Measurements from ENCODE around the gene CACTIN. TPM values are rescaled to one million over a fixed set of nuclear protein-coding genes. Genes with fewer than 3 reads are reported as not detected.
A peak's percentile ranks its signal among the peaks of the same experiment; 100 is the strongest.

The CACTIN gene
- total RNA-seq, 1 donor from 2014 or later, result 12.5 TPM

DNA sequence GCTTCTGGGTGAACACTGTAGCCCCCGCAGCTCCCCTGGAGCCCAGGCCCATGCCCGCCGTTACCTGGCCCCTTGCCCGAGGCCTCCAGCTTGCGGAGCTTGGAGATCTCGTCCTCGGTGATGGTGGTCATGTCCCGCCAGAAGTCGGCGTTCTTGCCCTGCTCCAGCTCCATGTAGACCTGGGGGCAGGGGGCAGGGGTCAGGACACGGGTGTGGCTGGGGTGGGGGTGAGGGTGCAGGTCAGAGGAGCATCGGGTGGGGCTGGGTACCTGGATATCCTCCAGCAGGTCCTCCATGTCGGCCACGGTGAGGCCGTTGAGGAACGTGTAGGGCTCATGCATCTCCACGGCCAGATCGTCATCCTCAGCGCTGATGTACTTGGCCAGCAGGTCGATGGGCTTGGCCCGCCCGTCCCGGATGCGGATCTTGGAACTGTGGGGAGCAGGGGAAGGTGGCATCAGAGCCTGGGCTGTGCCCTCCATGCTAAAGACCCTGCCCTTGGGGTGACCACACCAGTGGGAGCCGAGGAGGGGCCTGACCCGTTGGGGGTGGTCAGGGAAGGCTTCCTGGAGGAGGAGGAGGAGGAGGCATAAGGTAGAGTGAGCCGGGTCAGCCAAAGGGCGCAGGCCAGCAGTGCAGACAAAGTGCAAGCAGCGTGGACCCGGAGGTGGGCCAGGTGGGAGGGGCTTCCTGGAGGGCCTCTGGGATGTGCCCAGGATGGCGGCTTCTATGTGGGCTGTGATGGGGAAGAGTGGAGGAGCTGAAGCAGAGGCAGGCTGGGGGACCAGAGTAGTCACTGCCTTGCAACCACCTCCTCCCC is 7.6 kb downstream of the CACTIN start:
- Histone ChIP-seq H3K9me3 (ENCODE audit: control insufficient read depth in 3 of 3, low read length in 3 of 3) (no peaks in the 10 kb centered on the region), H3K27me3 (ENCODE audit: control insufficient read depth in 3 of 3, insufficient read depth in 3 of 3, low read length in 3 of 3) (no peaks in the 10 kb centered on the region), H3K27ac (ENCODE audit: low read depth, low read length) (no peak overlapping the region), H3K9ac (ENCODE audit: low read depth in 1 of 3, low read length in 3 of 3) (no peak overlapping the region), H3K4me1 (ENCODE audit: control insufficient read depth in 3 of 3, insufficient read depth in 3 of 3, low read length in 3 of 3) (peaks cover 4 to 6% (median 5%) of the 10 kb centered on the region in 3 donors), H3K4me3 (ENCODE audit: low read length in 3 of 3) (no peak overlapping the region), H3K36me3 (ENCODE audit: control insufficient read depth in 3 of 3, insufficient read depth in 3 of 3, low read length in 3 of 3) (peaks cover 19 to 21% (median 20%) of the 10 kb centered on the region in 3 donors)

DNA sequence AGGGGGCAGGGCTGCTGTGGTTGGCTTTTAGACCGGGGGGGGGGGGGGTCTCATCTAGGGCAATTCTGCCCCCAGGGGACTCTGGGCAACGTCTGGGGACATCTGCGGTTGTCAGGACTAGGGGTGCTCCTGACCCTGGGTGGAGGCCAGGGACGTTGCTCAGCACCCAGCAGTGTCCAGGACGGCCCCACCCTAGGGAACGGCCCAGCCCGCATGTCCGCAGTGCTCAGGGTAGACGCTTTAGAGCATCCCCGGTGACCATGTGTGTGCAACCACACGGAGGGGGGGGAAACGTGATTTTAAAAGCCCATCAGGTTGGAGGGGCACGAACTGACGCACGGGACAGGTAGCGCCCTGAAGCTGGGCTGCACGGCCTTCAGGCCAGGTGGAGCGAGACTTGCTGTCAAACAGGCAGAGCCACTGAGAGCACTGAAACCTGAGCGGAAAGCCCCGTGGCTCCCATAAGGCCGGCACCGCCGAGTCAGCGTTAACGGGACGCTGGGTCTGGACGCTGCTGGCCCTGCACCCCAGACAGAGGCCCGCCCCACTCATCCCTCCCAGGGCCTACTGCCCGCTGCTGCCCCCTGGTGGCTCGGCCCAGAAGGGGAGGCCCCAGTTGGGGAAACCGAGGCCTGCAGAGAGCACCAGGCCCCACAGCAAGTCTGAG is 8.3 kb downstream of the CACTIN start:
- Histone ChIP-seq H3K36me3 (ENCODE audit: control insufficient read depth in 3 of 3, insufficient read depth in 3 of 3, low read length in 3 of 3) (peaks cover 18 to 25% (median 24%) of the 10 kb centered on the region in 3 donors), H3K4me3 (ENCODE audit: low read length in 3 of 3) (peak overlapping the region in 1 of 3 donors; percentile 52), H3K4me1 (ENCODE audit: control insufficient read depth in 3 of 3, insufficient read depth in 3 of 3, low read length in 3 of 3) (peaks cover 4 to 6% (median 5%) of the 10 kb centered on the region in 3 donors), H3K27me3 (ENCODE audit: control insufficient read depth in 3 of 3, insufficient read depth in 3 of 3, low read length in 3 of 3) (no peaks in the 10 kb centered on the region), H3K27ac (ENCODE audit: low read depth, low read length) (no peak overlapping the region), H3K9ac (ENCODE audit: low read depth in 1 of 3, low read length in 3 of 3) (peak overlapping the region in 1 of 3 donors; percentile 60), H3K9me3 (ENCODE audit: control insufficient read depth in 3 of 3, low read length in 3 of 3) (no peaks in the 10 kb centered on the region)

DNA sequence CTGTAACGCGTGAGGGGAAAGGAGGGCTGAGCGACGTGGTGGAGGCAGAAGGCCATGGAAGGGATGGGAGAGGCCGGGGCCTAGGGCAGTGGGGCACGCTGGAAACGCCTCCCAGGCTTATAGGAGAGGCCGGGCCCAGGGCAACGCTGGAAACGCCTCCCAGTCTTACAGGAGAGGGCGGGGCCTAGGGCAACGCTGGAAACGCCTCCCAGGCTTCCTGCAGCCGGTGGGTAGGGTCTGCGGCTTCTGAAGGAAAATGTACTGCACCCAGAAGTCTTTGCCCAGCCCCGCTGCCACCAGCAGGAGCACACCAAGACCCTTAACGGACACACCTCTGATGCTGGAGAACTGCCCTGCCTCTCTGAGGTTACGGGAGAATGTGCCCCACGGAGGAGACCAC is 9.1 kb downstream of the CACTIN start:
- peaks cover 4 to 6% (median 5%) of the 10 kb centered on the region in 3 donors for H3K4me1 ChIP-seq (ENCODE audit: control insufficient read depth in 3 of 3, insufficient read depth in 3 of 3, low read length in 3 of 3)
- peaks cover 16 to 25% (median 23%) of the 10 kb centered on the region in 3 donors for H3K36me3 ChIP-seq (ENCODE audit: control insufficient read depth in 3 of 3, insufficient read depth in 3 of 3, low read length in 3 of 3)
- H3K9me3 ChIP-seq (ENCODE audit: control insufficient read depth in 3 of 3, low read length in 3 of 3), result no peaks in the 10 kb centered on the region
- H3K9ac ChIP-seq (ENCODE audit: low read depth in 1 of 3, low read length in 3 of 3), result peak overlapping the region in 1 of 3 donors; percentile 25
- no peaks in the 10 kb centered on the region for H3K27me3 ChIP-seq (ENCODE audit: control insufficient read depth in 3 of 3, insufficient read depth in 3 of 3, low read length in 3 of 3)
- no peak overlapping the region for H3K27ac ChIP-seq (ENCODE audit: low read depth, low read length)
- peak overlapping the region in 1 of 3 donors; percentile 48 for H3K4me3 ChIP-seq (ENCODE audit: low read length in 3 of 3)

DNA sequence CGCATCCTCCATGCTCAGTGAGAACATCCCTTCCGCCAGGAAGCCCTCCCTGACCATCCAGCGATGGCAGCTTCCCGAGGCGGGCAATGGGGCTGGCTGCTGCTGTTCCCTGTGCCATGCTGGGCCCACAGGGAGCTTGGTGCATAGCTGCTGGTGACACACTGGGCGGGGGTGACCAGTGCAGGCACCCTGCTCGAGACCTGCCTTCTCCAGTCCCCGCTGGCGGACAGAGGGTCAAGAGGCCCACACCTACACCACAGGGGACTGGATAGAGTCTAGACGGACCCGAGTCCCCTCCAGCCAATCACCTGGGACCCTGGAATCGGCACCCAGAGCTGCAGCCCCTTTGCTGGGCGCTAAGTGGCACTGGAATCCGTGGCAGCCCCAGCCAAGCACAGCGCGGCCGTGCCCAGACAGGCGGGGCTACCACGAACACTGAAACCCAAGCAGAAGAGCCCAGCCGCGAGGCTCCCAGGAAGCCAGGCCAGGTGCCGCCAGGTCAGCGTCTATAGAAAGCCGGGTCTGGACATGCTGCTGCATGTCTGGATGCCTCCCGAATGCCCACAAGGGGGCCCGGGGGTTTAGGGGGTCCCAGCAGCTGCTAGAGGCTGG is 11.0 kb downstream of the CACTIN start:
- peaks cover 22 to 35% (median 29%) of the 10 kb centered on the region in 3 donors for H3K36me3 ChIP-seq (ENCODE audit: control insufficient read depth in 3 of 3, insufficient read depth in 3 of 3, low read length in 3 of 3)
- H3K4me3 ChIP-seq (ENCODE audit: low read length in 3 of 3), result no peak overlapping the region
- H3K4me1 ChIP-seq (ENCODE audit: control insufficient read depth in 3 of 3, insufficient read depth in 3 of 3, low read length in 3 of 3), result peaks cover 4 to 6% (median 5%) of the 10 kb centered on the region in 3 donors
- H3K9ac ChIP-seq (ENCODE audit: low read depth in 1 of 3, low read length in 3 of 3), result no peak overlapping the region
- no peaks in the 10 kb centered on the region for H3K27me3 ChIP-seq (ENCODE audit: control insufficient read depth in 3 of 3, insufficient read depth in 3 of 3, low read length in 3 of 3)
- no peaks in the 10 kb centered on the region for H3K9me3 ChIP-seq (ENCODE audit: control insufficient read depth in 3 of 3, low read length in 3 of 3)
- H3K27ac ChIP-seq (ENCODE audit: low read depth, low read length), result no peak overlapping the region

DNA sequence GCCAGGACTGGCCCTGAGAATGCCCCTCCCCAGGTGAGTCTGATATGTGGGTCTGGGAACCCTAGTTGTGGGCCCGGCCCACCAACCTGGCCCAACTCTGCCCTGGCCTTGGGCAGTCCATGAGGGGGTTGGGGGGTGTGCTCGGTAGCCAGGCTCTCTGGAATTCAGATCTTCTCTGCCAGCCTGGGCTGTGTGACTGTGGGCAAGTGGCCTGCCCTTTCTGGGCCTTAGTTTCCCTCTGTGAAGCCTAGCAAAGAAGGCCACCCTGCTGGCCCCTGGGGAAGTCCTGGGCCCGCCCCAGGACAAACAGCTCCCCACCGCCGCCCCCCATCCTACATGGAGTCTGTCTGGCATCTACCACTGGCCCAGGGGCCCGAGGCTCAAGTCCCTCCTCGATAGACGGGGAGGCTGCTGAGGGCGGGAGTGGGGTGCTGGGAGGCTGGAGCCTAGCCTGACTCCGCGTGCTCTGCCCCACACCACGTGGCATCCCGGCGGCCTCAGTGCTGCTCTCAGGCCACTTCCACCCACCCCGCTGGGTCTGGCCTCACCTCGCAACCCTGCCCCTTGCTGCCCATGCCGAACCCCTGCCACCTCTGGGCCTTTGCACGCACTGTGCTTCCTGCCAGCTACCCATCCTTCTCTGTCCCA is 11.6 kb downstream of the CACTIN start:
- H3K4me1 ChIP-seq (ENCODE audit: control insufficient read depth in 3 of 3, insufficient read depth in 3 of 3, low read length in 3 of 3), result peaks cover 4 to 10% (median 5%) of the 10 kb centered on the region in 3 donors
- H3K9ac ChIP-seq (ENCODE audit: low read depth in 1 of 3, low read length in 3 of 3), result no peak overlapping the region
- H3K36me3 ChIP-seq (ENCODE audit: control insufficient read depth in 3 of 3, insufficient read depth in 3 of 3, low read length in 3 of 3), result peaks cover 18 to 35% (median 29%) of the 10 kb centered on the region in 3 donors
- no peaks in the 10 kb centered on the region for H3K9me3 ChIP-seq (ENCODE audit: control insufficient read depth in 3 of 3, low read length in 3 of 3)
- no peak overlapping the region for H3K4me3 ChIP-seq (ENCODE audit: low read length in 3 of 3)
- no peak overlapping the region for H3K27ac ChIP-seq (ENCODE audit: low read depth, low read length)
- H3K27me3 ChIP-seq (ENCODE audit: control insufficient read depth in 3 of 3, insufficient read depth in 3 of 3, low read length in 3 of 3), result no peaks in the 10 kb centered on the region

DNA sequence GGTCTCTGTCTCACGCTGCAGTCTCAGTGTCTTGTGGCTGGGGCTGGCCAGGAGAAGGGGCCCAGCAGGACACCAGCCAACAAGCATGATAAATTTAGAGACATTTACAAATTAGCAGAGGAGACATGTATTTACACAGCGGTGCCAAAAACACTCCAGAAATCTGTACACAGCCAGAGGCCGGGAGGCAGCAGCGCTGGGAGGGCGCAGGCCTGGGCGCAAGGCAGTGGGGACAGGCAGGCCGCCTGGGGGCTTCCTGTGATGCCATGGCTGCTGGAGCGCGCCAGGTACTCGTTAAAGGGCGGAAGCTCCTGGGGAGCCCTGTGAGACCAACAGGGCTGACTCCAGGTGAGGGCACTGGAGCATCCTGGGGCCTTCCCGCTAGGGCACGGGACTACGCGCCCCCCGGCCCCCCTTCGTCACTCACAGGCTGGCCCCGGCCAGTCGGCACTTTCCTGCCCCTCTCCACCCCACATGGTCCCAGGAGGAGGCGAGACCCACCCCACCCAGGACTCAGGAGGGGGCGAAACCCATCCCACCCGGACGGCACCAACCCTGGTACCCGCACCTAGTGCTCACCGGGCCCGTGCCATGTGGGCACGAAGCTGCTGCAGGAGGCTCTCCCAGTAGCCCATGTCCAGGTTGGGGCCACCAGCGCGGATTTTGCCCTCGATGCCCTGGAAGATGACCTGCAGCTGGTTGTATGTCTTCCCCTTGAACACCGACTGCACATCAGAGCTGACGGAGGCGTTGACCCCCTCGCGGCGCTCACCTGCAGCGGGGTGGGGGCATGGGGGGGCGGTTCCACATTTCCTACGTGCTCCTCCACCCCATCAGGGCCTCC is 12.6 kb downstream of the CACTIN start:
- peaks cover 4 to 13% (median 9%) of the 10 kb centered on the region in 3 donors for H3K4me1 ChIP-seq (ENCODE audit: control insufficient read depth in 3 of 3, insufficient read depth in 3 of 3, low read length in 3 of 3)
- H3K36me3 ChIP-seq (ENCODE audit: control insufficient read depth in 3 of 3, insufficient read depth in 3 of 3, low read length in 3 of 3), result peaks cover 18 to 35% (median 27%) of the 10 kb centered on the region in 3 donors

DNA sequence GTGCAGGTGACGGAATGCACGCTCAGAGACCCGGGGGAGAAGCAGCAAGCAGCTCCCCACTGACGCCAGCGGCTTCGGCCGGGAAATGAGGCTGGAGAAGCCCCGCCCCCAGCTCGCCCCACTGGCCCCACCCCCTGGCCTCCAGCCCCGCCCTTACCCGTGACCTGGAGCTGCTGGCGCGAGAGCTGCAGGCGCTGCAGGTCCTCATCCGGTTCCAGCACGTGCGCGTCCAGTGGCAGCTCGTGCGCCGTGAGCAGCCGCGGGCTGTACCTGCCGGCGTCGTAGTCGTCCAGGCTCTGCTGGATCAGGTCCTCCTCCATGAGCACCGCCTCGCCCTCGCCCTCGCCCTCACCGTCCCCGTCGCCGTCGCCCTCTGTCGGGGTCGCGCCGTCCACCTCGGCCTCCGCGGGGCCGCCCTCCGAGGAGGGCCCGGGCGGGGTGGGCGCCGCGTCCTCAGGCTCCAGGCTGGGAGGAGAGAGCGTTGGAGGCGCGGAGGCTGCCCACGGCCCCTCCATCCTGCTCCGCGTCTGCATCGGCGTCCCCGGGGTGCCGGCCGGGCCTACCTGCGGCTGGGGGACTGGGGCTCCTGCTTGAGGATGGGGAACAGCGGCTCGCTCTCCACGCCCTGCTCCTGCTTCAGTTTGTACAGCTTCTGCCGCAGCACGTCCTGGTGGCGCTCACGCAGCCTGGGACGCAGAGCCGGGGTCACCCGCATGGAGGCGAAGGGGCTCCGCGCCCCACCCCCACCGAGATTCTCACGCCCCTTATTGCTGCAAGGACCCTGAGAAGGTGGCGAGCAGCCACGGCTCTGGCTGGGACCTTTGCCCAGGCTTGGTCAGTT is 13.5 kb downstream of the CACTIN start:
- H3K27ac ChIP-seq (ENCODE audit: low read depth, low read length), result no peak overlapping the region
- H3K36me3 ChIP-seq (ENCODE audit: control insufficient read depth in 3 of 3, insufficient read depth in 3 of 3, low read length in 3 of 3), result peaks cover 18 to 33% (median 26%) of the 10 kb centered on the region in 3 donors
- peaks cover 4 to 16% (median 10%) of the 10 kb centered on the region in 3 donors for H3K4me1 ChIP-seq (ENCODE audit: control insufficient read depth in 3 of 3, insufficient read depth in 3 of 3, low read length in 3 of 3)
- no peaks in the 10 kb centered on the region for H3K9me3 ChIP-seq (ENCODE audit: control insufficient read depth in 3 of 3, low read length in 3 of 3)
- peaks cover 0 to 3% (median 0%) of the 10 kb centered on the region in 3 donors for H3K27me3 ChIP-seq (ENCODE audit: control insufficient read depth in 3 of 3, insufficient read depth in 3 of 3, low read length in 3 of 3)
- H3K9ac ChIP-seq (ENCODE audit: low read depth in 1 of 3, low read length in 3 of 3), result no peak overlapping the region
- no peak overlapping the region for H3K4me3 ChIP-seq (ENCODE audit: low read length in 3 of 3)

More for the DNA sequence above, 12.6 kb downstream of the CACTIN start:
- H3K27me3 ChIP-seq (ENCODE audit: control insufficient read depth in 3 of 3, insufficient read depth in 3 of 3, low read length in 3 of 3), result no peaks in the 10 kb centered on the region
- no peaks in the 10 kb centered on the region for H3K9me3 ChIP-seq (ENCODE audit: control insufficient read depth in 3 of 3, low read length in 3 of 3)
- H3K9ac ChIP-seq (ENCODE audit: low read depth in 1 of 3, low read length in 3 of 3), result no peak overlapping the region
- no peak overlapping the region for H3K4me3 ChIP-seq (ENCODE audit: low read length in 3 of 3)
- no peak overlapping the region for H3K27ac ChIP-seq (ENCODE audit: low read depth, low read length)

DNA sequence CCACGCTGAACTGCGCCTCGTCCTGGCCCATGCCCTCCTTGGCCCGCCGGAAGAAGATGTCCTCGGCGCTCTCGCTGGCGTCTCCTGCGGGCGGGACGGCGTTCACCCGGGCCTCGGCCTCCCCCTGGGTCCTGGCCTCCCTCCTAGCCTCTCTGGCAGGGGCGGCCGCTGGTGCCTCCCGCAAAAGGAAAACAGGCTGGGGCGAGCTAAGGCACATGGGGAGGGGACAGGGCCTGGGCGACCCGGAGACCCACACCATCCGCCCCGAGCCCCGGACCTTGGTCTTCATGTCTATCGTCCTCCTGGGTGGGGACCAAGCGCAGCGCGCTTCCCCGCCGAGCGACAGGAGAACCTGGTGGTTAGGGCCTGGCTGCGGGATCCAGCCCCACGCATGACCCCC is 14.3 kb downstream of the CACTIN start:
- Histone ChIP-seq H3K4me3 (ENCODE audit: low read length in 3 of 3) (no peak overlapping the region), H3K9ac (ENCODE audit: low read depth in 1 of 3, low read length in 3 of 3) (no peak overlapping the region), H3K4me1 (ENCODE audit: control insufficient read depth in 3 of 3, insufficient read depth in 3 of 3, low read length in 3 of 3) (peaks cover 7 to 22% (median 17%) of the 10 kb centered on the region in 3 donors), H3K27ac (ENCODE audit: low read depth, low read length) (no peak overlapping the region), H3K27me3 (ENCODE audit: control insufficient read depth in 3 of 3, insufficient read depth in 3 of 3, low read length in 3 of 3) (peaks cover 4 to 10% (median 5%) of the 10 kb centered on the region in 3 donors), H3K9me3 (ENCODE audit: control insufficient read depth in 3 of 3, low read length in 3 of 3) (no peaks in the 10 kb centered on the region), H3K36me3 (ENCODE audit: control insufficient read depth in 3 of 3, insufficient read depth in 3 of 3, low read length in 3 of 3) (peaks cover 18 to 30% (median 20%) of the 10 kb centered on the region in 3 donors)
